Muscle layer of duodenum (tissue), 2 donors: ENCODE measurements around the gene GPRC5D.

ENCODE experiments used
- H3K27ac ChIP-seq: one replicate; pipeline ENCODE4 v1.7.0; 2013; ENCODE audit warnings: mild to moderate bottlenecking, low read length
- H3K27me3 ChIP-seq: one replicate; pipeline ENCODE4 v1.7.0; 2013; ENCODE audit warnings: low read depth, mild to moderate bottlenecking, control low read depth, low read length
- H3K36me3 ChIP-seq, 2 donors: one replicate each; pipeline ENCODE4 v1.7.0; 2013; ENCODE audit warnings: low read length in 2 of 2, control low read depth in 1 of 2, mild to moderate bottlenecking in 1 of 2; ENCODE audit not compliant: insufficient read depth in 2 of 2, control insufficient read depth in 1 of 2
- H3K4me1 ChIP-seq, 2 donors: one replicate each; pipeline ENCODE4 v1.7.0; 2013; ENCODE audit warnings: low read length in 2 of 2, mild to moderate bottlenecking in 2 of 2, control low read depth in 1 of 2, moderate library complexity in 1 of 2; ENCODE audit not compliant: insufficient read depth in 2 of 2, control insufficient read depth in 1 of 2
- H3K4me3 ChIP-seq, 2 donors: one replicate each; pipeline ENCODE4 v1.7.0; 2013; ENCODE audit warnings: low read length in 2 of 2, low read depth in 1 of 2, mild to moderate bottlenecking in 1 of 2
- H3K9me3 ChIP-seq, 2 donors: one replicate each; pipeline ENCODE4 v1.7.0; 2013; ENCODE audit warnings: low read length in 2 of 2, control low read depth in 1 of 2, mild to moderate bottlenecking in 1 of 2; ENCODE audit not compliant: control insufficient read depth in 1 of 2
- donor health status: healthy.

Gene GPRC5D

GRCh38 chr12:12917517-12917916, 34.5 kb downstream of the GPRC5D start:
- H3K36me3 ChIP-seq, result no peaks in the 10 kb centered on the region
- H3K9me3 ChIP-seq, result no peaks in the 10 kb centered on the region
- no peak overlapping the region for H3K27ac ChIP-seq
- H3K4me3 ChIP-seq, result no peak overlapping the region
- H3K4me1 ChIP-seq, result peaks cover 0 to 9% of the 10 kb centered on the region in 2 donors
- no peaks in the 10 kb centered on the region for H3K27me3 ChIP-seq

GRCh38 chr12:12916135-12916944, 35.6 kb downstream of the GPRC5D start:
- no peaks in the 10 kb centered on the region for H3K27me3 ChIP-seq
- H3K27ac ChIP-seq, result peak overlapping the region; percentile 9
- no peaks in the 10 kb centered on the region for H3K9me3 ChIP-seq
- peaks cover 0 to 9% of the 10 kb centered on the region in 2 donors for H3K4me1 ChIP-seq
- H3K4me3 ChIP-seq, result peak overlapping the region; percentile 9 to 29
- H3K36me3 ChIP-seq, result no peaks in the 10 kb centered on the region

- Histone ChIP-seq H3K4me3 (no peak overlapping the region), H3K9me3 (no peaks in the 10 kb centered on the region), H3K27me3 (no peaks in the 10 kb centered on the region), H3K4me1 (peaks cover 0 to 9% of the 10 kb centered on the region in 2 donors), H3K27ac (no peak overlapping the region), H3K36me3 (no peaks in the 10 kb centered on the region)
These were observed 36.3 kb downstream of the GPRC5D start for GRCh38 chr12:12915656-12916055.

GRCh38 chr12:12912711-12913110, 39.3 kb downstream of the GPRC5D start:
- H3K4me3 ChIP-seq, result no peak overlapping the region

GRCh38 chr12:12909995-12910420, 42.0 kb downstream of the GPRC5D start:
- H3K27me3 ChIP-seq, result no peaks in the 10 kb centered on the region
- H3K4me1 ChIP-seq, result peaks cover 6 to 7% of the 10 kb centered on the region in 2 donors
- H3K27ac ChIP-seq, result peak overlapping the region; percentile 61
- H3K9me3 ChIP-seq, result no peaks in the 10 kb centered on the region
- H3K4me3 ChIP-seq, result no peak overlapping the region
- no peaks in the 10 kb centered on the region for H3K36me3 ChIP-seq

More at GRCh38 chr12:12912711-12913110, 39.3 kb downstream of the GPRC5D start:
- no peaks in the 10 kb centered on the region for H3K36me3 ChIP-seq
- no peaks in the 10 kb centered on the region for H3K9me3 ChIP-seq
- H3K27me3 ChIP-seq, result no peaks in the 10 kb centered on the region
- no peak overlapping the region for H3K27ac ChIP-seq
- peaks cover 7 to 15% of the 10 kb centered on the region in 2 donors for H3K4me1 ChIP-seq

- Histone ChIP-seq H3K4me1 (peaks cover 6 to 7% of the 10 kb centered on the region in 2 donors), H3K27me3 (no peaks in the 10 kb centered on the region), H3K27ac (no peak overlapping the region), H3K9me3 (no peaks in the 10 kb centered on the region), H3K36me3 (no peaks in the 10 kb centered on the region), H3K4me3 (no peak overlapping the region)
These were observed 42.6 kb downstream of the GPRC5D start for GRCh38 chr12:12909228-12909994.

- H3K4me3 ChIP-seq, result no peak overlapping the region
- no peaks in the 10 kb centered on the region for H3K36me3 ChIP-seq
- no peaks in the 10 kb centered on the region for H3K9me3 ChIP-seq
- H3K27me3 ChIP-seq, result no peaks in the 10 kb centered on the region
- H3K27ac ChIP-seq, result no peak overlapping the region
- peaks cover 6 to 7% of the 10 kb centered on the region in 2 donors for H3K4me1 ChIP-seq
These were observed 43.3 kb downstream of the GPRC5D start for GRCh38 chr12:12908711-12909110.

GRCh38 chr12:12908252-12908651, 43.7 kb downstream of the GPRC5D start:
- Histone ChIP-seq H3K9me3 (no peaks in the 10 kb centered on the region), H3K4me1 (peaks cover 6 to 7% of the 10 kb centered on the region in 2 donors), H3K4me3 (no peak overlapping the region), H3K27me3 (no peaks in the 10 kb centered on the region), H3K27ac (no peak overlapping the region), H3K36me3 (no peaks in the 10 kb centered on the region)

- Histone ChIP-seq H3K27me3 (no peaks in the 10 kb centered on the region), H3K9me3 (no peaks in the 10 kb centered on the region), H3K4me1 (peaks cover 6 to 7% of the 10 kb centered on the region in 2 donors), H3K4me3 (no peak overlapping the region), H3K36me3 (no peaks in the 10 kb centered on the region), H3K27ac (no peak overlapping the region)
These were observed 44.4 kb downstream of the GPRC5D start for GRCh38 chr12:12907552-12907951.

GRCh38 chr12:12903642-12904609, 48.0 kb downstream of the GPRC5D start:
- H3K9me3 ChIP-seq, result no peaks in the 10 kb centered on the region
- H3K27me3 ChIP-seq, result no peaks in the 10 kb centered on the region
- H3K4me3 ChIP-seq, result no peak overlapping the region
- peak overlapping the region; percentile 13 for H3K27ac ChIP-seq
- peaks cover 0 to 8% of the 10 kb centered on the region in 2 donors for H3K4me1 ChIP-seq
- H3K36me3 ChIP-seq, result peaks cover 0 to 19% of the 10 kb centered on the region in 2 donors
